COLO829 (cell line): ENCODE measurements around the gene PHF3.
A peak's percentile ranks its signal among the peaks of the same experiment; 100 is the strongest.

Source experiments
- DNase-seq: peaks from one replicate; pipeline ENCODE4 v3.0.0; 2012; ENCODE audit warnings: low spot score

Gene PHF3

GRCh38 chr6:63635588-63636517 lies at the start of gene PHF3:
PHF3 (plus strand) TSS chr6:63635802; CDS start chr6:63646552, 10,750 bp downstream.
- peak; percentile 90 for DNase-seq

DNA sequence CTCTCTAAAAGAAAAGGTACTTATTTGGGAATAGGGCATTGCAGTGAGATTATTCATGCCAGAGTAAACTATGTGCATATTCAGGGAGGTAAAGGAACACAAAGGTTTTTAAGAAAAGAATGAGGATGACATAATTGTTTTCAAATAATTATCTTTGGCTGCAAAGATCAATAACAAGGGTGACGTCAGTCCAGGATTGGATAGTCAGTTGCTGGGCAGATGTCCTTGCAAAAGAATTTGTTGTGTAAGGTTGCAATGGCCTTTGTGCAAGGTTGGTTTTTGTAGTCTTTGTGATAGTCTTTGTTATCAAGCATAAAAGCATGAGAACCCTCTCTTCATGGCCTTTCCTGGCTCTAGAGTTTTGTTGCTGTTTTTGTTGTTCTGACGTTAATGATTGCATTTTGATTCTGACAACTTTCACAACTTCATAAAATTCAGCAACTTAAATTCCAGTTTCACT lies 45.6 kb upstream of the PHF3 start:
- DNase-seq = no peak

GRCh38 chr6:63592886-63593285 lies 42.7 kb upstream of the PHF3 start:
- no peak for DNase-seq

DNA sequence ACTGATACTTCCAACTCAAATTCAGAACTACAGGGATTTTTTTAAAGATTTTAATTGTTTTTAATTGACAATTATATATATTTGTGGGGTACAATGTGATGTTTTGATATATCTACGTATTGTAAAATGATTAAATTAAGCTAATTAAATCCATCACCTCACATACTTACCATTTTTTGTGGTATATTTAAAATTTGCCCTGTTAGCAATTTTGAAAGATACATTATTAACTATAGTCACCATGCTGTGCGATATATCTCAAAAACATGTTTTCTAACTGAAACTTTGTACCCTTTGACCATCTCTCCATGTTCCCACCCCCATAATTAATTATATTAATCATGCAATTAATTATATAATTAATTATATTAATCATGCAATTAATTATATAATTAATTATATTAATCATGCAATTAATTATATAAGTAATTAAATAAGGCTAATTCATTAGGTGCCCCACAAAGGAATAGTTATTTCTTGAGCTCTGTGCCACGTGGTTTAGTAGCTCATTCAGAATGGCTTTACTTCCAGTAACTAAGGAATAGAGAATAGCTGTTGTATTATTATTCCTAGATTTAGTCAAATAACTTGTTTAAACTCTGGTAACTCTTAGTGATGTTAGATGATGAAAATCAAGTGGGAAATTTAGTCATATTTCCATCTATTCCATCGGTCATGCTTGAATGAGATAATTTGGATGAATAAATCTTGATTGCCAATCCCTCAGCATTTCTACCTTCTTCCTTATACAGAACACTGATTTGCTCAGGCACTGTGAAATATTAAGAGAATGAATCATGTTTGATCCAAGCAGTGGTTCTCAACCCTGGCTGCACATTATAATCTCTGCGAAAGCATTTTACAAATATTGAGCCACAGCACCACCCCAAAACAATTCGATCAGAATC lies 38.2 kb upstream of the PHF3 start:
- no peak for DNase-seq

GRCh38 chr6:63598049-63599036 lies 37.3 kb upstream of the PHF3 start:
- peak; percentile 73 for DNase-seq

- no peak for DNase-seq
These were observed 36.4 kb upstream of the PHF3 start for GRCh38 chr6:63599243-63599642.

GRCh38 chr6:63600136-63600535 lies 35.5 kb upstream of the PHF3 start:
- no peak for DNase-seq

- DNase-seq = no peak
These were observed 26.4 kb upstream of the PHF3 start for GRCh38 chr6:63609231-63609630.

DNA sequence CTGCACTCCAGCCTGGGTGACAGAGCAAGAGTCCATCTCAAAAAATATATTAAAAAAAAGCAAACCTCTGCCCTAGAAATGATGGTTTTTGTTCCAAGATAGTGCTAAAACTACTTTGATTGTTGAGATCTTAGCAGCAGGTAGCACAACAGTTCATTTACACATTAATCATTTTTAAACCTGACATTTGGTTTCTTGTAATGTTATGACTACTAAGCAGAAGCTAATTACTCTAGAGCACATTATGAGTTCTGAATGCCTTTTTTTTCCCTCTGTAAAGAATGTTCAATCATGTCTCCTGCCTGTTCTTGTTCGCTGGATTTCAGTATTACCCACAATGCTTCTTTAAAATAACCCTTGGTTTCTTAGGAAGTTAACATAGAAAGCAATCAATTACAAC lies 24.7 kb upstream of the PHF3 start:
- DNase-seq = no peak

GRCh38 chr6:63611560-63611959 lies 24.0 kb upstream of the PHF3 start:
- DNase-seq = no peak

- DNase-seq = peak; percentile 28
These were observed 20.0 kb upstream of the PHF3 start for GRCh38 chr6:63615590-63615989.

- DNase-seq = no peak
These were observed 11.5 kb upstream of the PHF3 start for GRCh38 chr6:63624091-63624490.

GRCh38 chr6:63630466-63630865 lies 5.1 kb upstream of the PHF3 start:
- no peak for DNase-seq

GRCh38 chr6:63634630-63635029 lies 972 bp upstream of the PHF3 start:
- DNase-seq = no peak

DNA sequence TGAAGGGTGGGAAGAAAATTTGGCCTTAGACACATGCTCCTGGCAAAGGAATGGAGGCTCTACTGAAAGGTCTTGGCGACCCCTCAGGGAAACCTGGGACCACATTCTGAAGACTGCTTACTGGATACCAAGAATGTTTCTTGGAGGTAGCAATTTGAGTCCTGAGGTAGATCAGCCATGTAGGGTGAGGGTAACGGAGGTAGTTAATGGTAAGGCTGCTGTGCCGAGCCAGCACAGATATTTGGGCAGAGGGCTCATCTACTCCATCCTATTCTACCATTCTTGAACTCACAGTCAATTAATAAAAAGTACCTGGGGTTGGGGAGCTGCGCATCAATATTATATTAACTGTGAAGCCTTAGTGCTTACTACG lies 401 bp upstream of the PHF3 start:
- no peak for DNase-seq

- peak; percentile 23 for DNase-seq
These were observed 968 bp downstream of the PHF3 start for GRCh38 chr6:63636518-63637021.

- no peak for DNase-seq
These were observed 2.4 kb downstream of the PHF3 start for GRCh38 chr6:63637865-63638445.

GRCh38 chr6:63640062-63640461 lies 4.5 kb downstream of the PHF3 start:
- DNase-seq = no peak

DNA sequence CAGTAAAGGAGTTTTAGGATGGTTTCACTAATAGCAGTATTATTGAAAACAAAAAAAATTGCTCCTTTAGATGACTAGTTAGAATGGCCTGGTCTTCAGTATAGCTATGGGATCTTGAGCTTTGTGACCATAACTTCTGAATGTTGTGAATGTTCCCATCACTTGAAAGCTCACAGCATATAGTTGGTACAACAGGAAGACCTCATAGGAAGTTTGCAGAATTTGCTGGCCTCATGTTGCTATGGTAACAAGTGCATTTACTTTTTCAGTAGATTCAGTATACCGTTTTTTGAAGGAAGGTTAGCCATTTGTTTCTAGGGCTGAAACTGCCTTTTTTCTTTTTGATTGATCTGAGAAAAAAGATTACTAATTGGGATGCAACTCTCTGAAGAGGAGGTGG lies 8.3 kb downstream of the PHF3 start:
- DNase-seq = no peak

DNA sequence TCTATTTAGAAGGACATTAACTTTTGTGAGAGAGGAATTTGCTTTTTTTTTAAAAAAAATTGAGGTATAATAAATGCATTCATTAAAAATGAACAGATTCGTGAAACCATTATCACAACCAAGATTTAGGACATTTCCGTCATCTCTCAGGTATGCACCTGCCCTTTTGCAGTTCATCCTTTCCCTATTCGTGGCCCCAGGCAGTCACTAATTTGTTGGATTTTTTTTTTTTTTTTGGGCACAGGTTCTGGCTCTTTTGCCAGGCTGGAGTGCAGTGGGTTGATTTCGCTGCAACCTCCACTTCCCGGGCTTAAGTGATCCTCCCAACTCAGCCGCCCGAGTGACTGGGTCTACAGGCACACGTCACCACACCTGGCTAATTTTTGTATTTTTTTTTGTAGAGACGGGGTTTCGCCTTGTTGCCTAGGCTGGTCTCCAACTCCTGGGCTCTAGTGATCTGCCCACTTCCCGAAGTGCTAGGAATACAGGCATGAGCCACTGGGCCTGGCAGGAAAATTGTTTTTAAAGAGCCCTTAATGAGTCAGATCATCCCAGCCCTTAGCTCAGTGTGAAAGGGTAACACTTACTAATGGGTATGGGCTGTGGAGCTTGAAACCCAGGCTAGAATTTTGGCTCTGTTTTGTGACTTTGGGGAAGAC lies 9.2 kb downstream of the PHF3 start:
- no peak for DNase-seq
